ENCODE results near the gene HSD17B4. TPM values are rescaled to one million over a fixed set of nuclear protein-coding genes. Genes with fewer than 3 reads are reported as not detected.

HSD17B4 gene
- total RNA-seq, 1 donor from 2014 or later: 160 TPM

- no peak overlapping the region for H3K27ac Mint-ChIP-seq (ENCODE audit: unreplicated experiment)
These were observed 85.4 kb downstream of the HSD17B4 start for GRCh38 chr5:119537704-119538103.

GRCh38 chr5:119541716-119542115 is 89.4 kb downstream of the HSD17B4 start:
- H3K4me1 Mint-ChIP-seq (ENCODE audit: unreplicated experiment): no peaks in the 10 kb centered on the region
- H3K27me3 Mint-ChIP-seq (ENCODE audit: unreplicated experiment): no peaks in the 10 kb centered on the region
- TF ChIP-seq CTCF (IDR thresholded peaks at IDR 0.05; ENCODE audit: unreplicated experiment): no peak
- H3K4me3 Mint-ChIP-seq (ENCODE audit: unreplicated experiment): no peak overlapping the region
- H3K36me3 Mint-ChIP-seq (ENCODE audit: low read depth, unreplicated experiment): peaks cover 10% of the 10 kb centered on the region
- no peak overlapping the region for H3K27ac Mint-ChIP-seq (ENCODE audit: unreplicated experiment)
- no peak for DNase-seq (ENCODE audit: low spot score)
- no peaks in the 10 kb centered on the region for H3K9me3 Mint-ChIP-seq (ENCODE audit: unreplicated experiment)

More at GRCh38 chr5:119537704-119538103, 85.4 kb downstream of the HSD17B4 start:
- no peak for TF ChIP-seq CTCF (IDR thresholded peaks at IDR 0.05; ENCODE audit: unreplicated experiment)
- no peak overlapping the region for H3K4me3 Mint-ChIP-seq (ENCODE audit: unreplicated experiment)
- no peaks in the 10 kb centered on the region for H3K9me3 Mint-ChIP-seq (ENCODE audit: unreplicated experiment)
- H3K4me1 Mint-ChIP-seq (ENCODE audit: unreplicated experiment): peaks cover 6% of the 10 kb centered on the region
- no peak for DNase-seq (ENCODE audit: low spot score)
- peaks cover 2% of the 10 kb centered on the region for H3K27me3 Mint-ChIP-seq (ENCODE audit: unreplicated experiment)
- H3K36me3 Mint-ChIP-seq (ENCODE audit: low read depth, unreplicated experiment): peaks cover 6% of the 10 kb centered on the region

- no peak for DNase-seq (ENCODE audit: low spot score)
- H3K9me3 Mint-ChIP-seq (ENCODE audit: unreplicated experiment): no peaks in the 10 kb centered on the region
- no peak overlapping the region for H3K4me3 Mint-ChIP-seq (ENCODE audit: unreplicated experiment)
- no peak overlapping the region for H3K27ac Mint-ChIP-seq (ENCODE audit: unreplicated experiment)
- H3K4me1 Mint-ChIP-seq (ENCODE audit: unreplicated experiment): no peaks in the 10 kb centered on the region
- no peaks in the 10 kb centered on the region for H3K36me3 Mint-ChIP-seq (ENCODE audit: low read depth, unreplicated experiment)
- H3K27me3 Mint-ChIP-seq (ENCODE audit: unreplicated experiment): peaks cover 5% of the 10 kb centered on the region
- TF ChIP-seq CTCF (IDR thresholded peaks at IDR 0.05; ENCODE audit: unreplicated experiment): no peak
These were observed 99.5 kb downstream of the HSD17B4 start for GRCh38 chr5:119551819-119552218.

GRCh38 chr5:119554597-119554996 is 102.3 kb downstream of the HSD17B4 start:
- no peak for DNase-seq (ENCODE audit: low spot score)
- Mint-ChIP-seq H3K27me3 (ENCODE audit: unreplicated experiment) (peaks cover 5% of the 10 kb centered on the region), H3K36me3 (ENCODE audit: low read depth, unreplicated experiment) (no peaks in the 10 kb centered on the region), H3K9me3 (ENCODE audit: unreplicated experiment) (no peaks in the 10 kb centered on the region), H3K4me3 (ENCODE audit: unreplicated experiment) (no peak overlapping the region), H3K4me1 (ENCODE audit: unreplicated experiment) (no peaks in the 10 kb centered on the region), H3K27ac (ENCODE audit: unreplicated experiment) (no peak overlapping the region)
- no peak for TF ChIP-seq CTCF (IDR thresholded peaks at IDR 0.05; ENCODE audit: unreplicated experiment)

GRCh38 chr5:119570910-119571309 is 118.6 kb downstream of the HSD17B4 start:
- no peaks in the 10 kb centered on the region for H3K9me3 Mint-ChIP-seq (ENCODE audit: unreplicated experiment)
- no peak overlapping the region for H3K27ac Mint-ChIP-seq (ENCODE audit: unreplicated experiment)
- H3K4me3 Mint-ChIP-seq (ENCODE audit: unreplicated experiment): no peak overlapping the region

More at GRCh38 chr5:119570910-119571309, 118.6 kb downstream of the HSD17B4 start:
- no peak for TF ChIP-seq CTCF (IDR thresholded peaks at IDR 0.05; ENCODE audit: unreplicated experiment)
- H3K4me1 Mint-ChIP-seq (ENCODE audit: unreplicated experiment): no peaks in the 10 kb centered on the region
- no peaks in the 10 kb centered on the region for H3K27me3 Mint-ChIP-seq (ENCODE audit: unreplicated experiment)
- H3K36me3 Mint-ChIP-seq (ENCODE audit: low read depth, unreplicated experiment): no peaks in the 10 kb centered on the region
- no peak for DNase-seq (ENCODE audit: low spot score)

All from endothelial cell (in vitro differentiated cells).